Right renal pelvis (tissue), 4 donors: Measurements from ENCODE around the gene RAF1. TPM values are rescaled to one million over a fixed set of nuclear protein-coding genes. Genes with fewer than 3 reads are reported as not detected.

Experiments used
- polyA plus RNA-seq, 4 donors: library from polyadenylated mRNA; unstranded; fragments of 120-200 nt; gene quantifications; one replicate each; pipeline ENCODE4 v1.2.1, GENCODE V29; 2013; ENCODE audit not compliant: insufficient read length in 4 of 4

RAF1 gene
- polyA plus RNA-seq, 4 donors: 103 to 116 (median 109) TPM

Other genes starting within 250 kb of the RAF1 start
- 10 to 100 TPM; 18.6 to 25.9 (median 21.0) TPM for gene TSEN2, start 179.6 kb downstream of the RAF1 start, polyA plus RNA-seq
- gene MKRN2OS, start 118.6 kb downstream of the RAF1 start, polyA plus RNA-seq: 1 to 10 TPM in 2 of 4 donors, under 1 TPM in 2; 0.61 to 1.3 (median 0.90) TPM
- 10 to 100 TPM; 46.8 to 52.1 (median 51.0) TPM for gene MKRN2, start 107.0 kb downstream of the RAF1 start, polyA plus RNA-seq
- 1 to 10 TPM; 1.1 to 2.8 (median 1.4) TPM for gene TMEM40, start 95.1 kb upstream of the RAF1 start, polyA plus RNA-seq
- gene CAND2, start 132.6 kb upstream of the RAF1 start, polyA plus RNA-seq: 1 to 10 TPM; 7.5 to 9.6 (median 9.1) TPM
- gene RPL32, start 177.4 kb upstream of the RAF1 start, polyA plus RNA-seq: 1,000 to 10,000 TPM; 2,104 to 2,243 (median 2,171) TPM